Adrenal gland (tissue), 12 donors: Measurements from ENCODE around the gene CHN2. TPM values are rescaled to one million over a fixed set of nuclear protein-coding genes. Genes with fewer than 3 reads are reported as not detected.

Experiments used
- DNase-seq, 7 donors: peaks; one replicate each; pipeline ENCODE4 v3.0.0-alpha.2; 2019 to 2020
- H3K27ac ChIP-seq, 5 donors: fragments of 200-600 bp; sonication (generic) in 4 of 5; 1 replicate in 3 of 5; 2 replicates in 2 of 5; pipeline versions ENCODE4 v1.5.1 to v1.8.0; 2016 to 2020; ENCODE audit warnings: mild to moderate bottlenecking in 1 of 5
- H3K27me3 ChIP-seq: fragments of 200-600 bp; 2 replicates; pipeline ENCODE4 v1.8.0; 2021
- H3K36me3 ChIP-seq, 2 donors: fragments of 200-600 bp; replicated peaks in 1 of 2; 1 replicate in 1 of 2; 2 replicates in 1 of 2; pipeline versions ENCODE4 v1.5.1 to v1.8.0; 2018 to 2022
- H3K4me1 ChIP-seq, 2 donors: fragments of 200-600 bp; replicated peaks in 1 of 2; 1 replicate in 1 of 2; 2 replicates in 1 of 2; pipeline versions ENCODE4 v1.5.1 to v1.8.0; 2018 to 2021
- H3K4me3 ChIP-seq, 4 donors: fragments of 200-600 bp; sonication (generic) in 3 of 4; one replicate each; pipeline ENCODE4 v1.5.1; 2016 to 2018
- H3K9me3 ChIP-seq, 3 donors: fragments of 200-600 bp; sonication (generic) in 1 of 3; replicated peaks in 1 of 3; 1 replicate in 2 of 3; 2 replicates in 1 of 3; pipeline versions ENCODE4 v1.5.1 to v1.8.0; 2016 to 2021
- POLR2A ChIP-seq, 2 donors: fragments of 450-650 bp; IDR thresholded peaks; one replicate each; pipeline ENCODE4 v1.6.1; 2017; ENCODE audit warnings: antibody characterized with exemption in 2 of 2, mild to moderate bottlenecking in 2 of 2, moderate library complexity in 1 of 2
- WGBS, 4 donors: extraction: QIAGEN DNeasy Blood & Tissue Kit in 2 of 4; methylation state at CpG; one replicate each; pipeline versions ENCODE4 v1.1.5 to v1.1.7; 2013 to 2017; 5-methylcytosine and 5-hydroxymethylcytosine counted together
- intact Hi-C, 2 donors: fragments of 100-400 bp; cut with DNase I; formaldehyde crosslinking; loops; one replicate each; pipeline versions ENCODE4 v1.14.1 to v1.15.0; 2022 to 2023
- polyA plus RNA-seq, 3 donors: library from polyadenylated mRNA; stranded (reverse); fragments of 200-250 nt in 2 of 3; fragments of 350-450 nt in 1 of 3; fragmentation: Illumina TruSeq in 1 of 3; extraction: RNeasy Lipid Tissue Mini Kit (QIAGEN cat#74804) in 1 of 3; gene quantifications; one replicate each; pipeline ENCODE4 v1.2.3, GENCODE V29; 2013 to 2014
- total RNA-seq, 9 donors: library from RNA; depleted of rRNA in 4 of 9; stranded (reverse); fragments of >200 nt in 4 of 9; fragments of 120-200 nt in 1 of 9; fragmentation: NEBNext Ultra II Directional in 1 of 9; extraction: Animal tissue kit (Norgen Biotek cat#: 25700) in 1 of 9; gene quantifications; one replicate each; pipeline versions ENCODE4 v1.1.0 to v1.2.4, GENCODE V29; 2013 to 2023
- TF ChIP-seq, protein P1 (sequence below), 6 experiments: fragments of 450-650 bp in 4 of 6; fragments of 200-600 bp in 2 of 6; sonication (generic) in 1 of 6; IDR thresholded peaks; 1 replicate in 5 of 6; 2 replicates in 1 of 6; pipeline versions ENCODE4 v1.5.1 to v1.8.0; 2016 to 2021; ENCODE audit warnings: antibody characterized with exemption in 6 of 6, mild to moderate bottlenecking in 2 of 6, moderate library complexity in 1 of 6
- donor health status: healthy with polysubstance abuse.
- donor health status: Bipolar disorder and iron deficiency.
- donor health status: DM: yes; HTN: yes; CAD: no.
- donor health status: DM: no; HTN: no; CAD: no.
- donor health status: DM: no; HTN: no; CAD: no.
- donor health status: DM: yes; HTN: yes; CAD: no.

The CHN2 gene
- total and polyA plus RNA-seq, 12 donors, result 2.7 to 35.4 (median 11.5) TPM

DNA sequence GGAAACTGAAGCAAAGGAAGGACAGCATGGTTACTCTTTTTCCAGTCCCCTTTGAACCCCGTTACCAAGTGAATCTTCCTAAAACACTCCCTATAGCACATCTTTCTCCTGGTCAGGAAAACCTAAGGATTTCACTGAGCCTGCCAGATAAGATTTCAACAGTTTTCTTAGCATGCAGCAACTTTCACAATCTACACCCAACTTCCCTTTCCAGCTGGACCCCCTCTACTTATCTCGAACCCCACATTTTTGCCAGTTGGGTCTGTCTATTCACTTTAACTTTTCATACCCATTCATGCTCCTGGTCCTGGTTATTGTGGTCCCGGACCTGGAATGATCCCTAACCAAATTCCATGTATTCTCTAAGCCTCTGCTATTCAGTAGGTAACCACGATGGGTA, 33.3 kb upstream of the CHN2 start:
- no peaks in the 10 kb centered on the region for H3K27me3 ChIP-seq
- intact Hi-C loops, result no loop called here
- DNase-seq, result no peak
- 69 to 76% (median 71%) methylated on average over 4 of the region's 4 CpGs for WGBS, 4 donors
- H3K9me3 ChIP-seq, result peaks cover 0 to 11% (median 4%) of the 10 kb centered on the region in 3 donors
- no peak for TF ChIP-seq POLR2A (IDR thresholded peaks at IDR 0.05)
- TF ChIP-seq, protein P1, sequence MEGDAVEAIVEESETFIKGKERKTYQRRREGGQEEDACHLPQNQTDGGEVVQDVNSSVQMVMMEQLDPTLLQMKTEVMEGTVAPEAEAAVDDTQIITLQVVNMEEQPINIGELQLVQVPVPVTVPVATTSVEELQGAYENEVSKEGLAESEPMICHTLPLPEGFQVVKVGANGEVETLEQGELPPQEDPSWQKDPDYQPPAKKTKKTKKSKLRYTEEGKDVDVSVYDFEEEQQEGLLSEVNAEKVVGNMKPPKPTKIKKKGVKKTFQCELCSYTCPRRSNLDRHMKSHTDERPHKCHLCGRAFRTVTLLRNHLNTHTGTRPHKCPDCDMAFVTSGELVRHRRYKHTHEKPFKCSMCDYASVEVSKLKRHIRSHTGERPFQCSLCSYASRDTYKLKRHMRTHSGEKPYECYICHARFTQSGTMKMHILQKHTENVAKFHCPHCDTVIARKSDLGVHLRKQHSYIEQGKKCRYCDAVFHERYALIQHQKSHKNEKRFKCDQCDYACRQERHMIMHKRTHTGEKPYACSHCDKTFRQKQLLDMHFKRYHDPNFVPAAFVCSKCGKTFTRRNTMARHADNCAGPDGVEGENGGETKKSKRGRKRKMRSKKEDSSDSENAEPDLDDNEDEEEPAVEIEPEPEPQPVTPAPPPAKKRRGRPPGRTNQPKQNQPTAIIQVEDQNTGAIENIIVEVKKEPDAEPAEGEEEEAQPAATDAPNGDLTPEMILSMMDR (IDR thresholded peaks at IDR 0.05), result no peak
- no peaks in the 10 kb centered on the region for H3K4me1 ChIP-seq
- H3K4me3 ChIP-seq, result no peak overlapping the region
- H3K36me3 ChIP-seq, result no peaks in the 10 kb centered on the region
- no peak overlapping the region for H3K27ac ChIP-seq

DNA sequence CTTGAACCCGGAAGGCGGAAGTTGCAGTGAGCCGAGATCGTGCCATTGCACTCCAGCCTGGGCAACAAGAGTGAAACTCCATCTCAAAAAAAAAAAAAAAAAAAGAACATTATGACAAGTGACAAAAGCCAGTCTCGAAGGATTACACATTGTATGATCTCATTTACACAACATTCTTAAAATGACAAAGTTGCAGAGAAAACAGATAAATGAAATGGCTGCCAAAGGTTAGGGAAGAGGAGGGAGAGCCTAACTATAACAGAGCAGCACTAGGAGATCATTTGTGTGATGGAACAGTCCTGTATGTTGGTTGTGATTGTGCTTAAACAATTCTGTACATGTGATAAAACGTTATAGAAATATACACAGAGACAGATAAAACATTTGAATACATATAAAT, 32.0 kb upstream of the CHN2 start:
- TF ChIP-seq, protein P1 (IDR thresholded peaks at IDR 0.05), result no peak
- no peak for TF ChIP-seq POLR2A (IDR thresholded peaks at IDR 0.05)
- WGBS, 4 donors, result 79 to 90% (median 80%) methylated on average over 6 of the region's 6 CpGs
- no peaks in the 10 kb centered on the region for H3K36me3 ChIP-seq
- intact Hi-C loops, result no loop called here
- no peaks in the 10 kb centered on the region for H3K4me1 ChIP-seq
- H3K27ac ChIP-seq, result no peak overlapping the region
- DNase-seq, result no peak
- H3K9me3 ChIP-seq, result peaks cover 0 to 11% (median 4%) of the 10 kb centered on the region in 3 donors
- no peaks in the 10 kb centered on the region for H3K27me3 ChIP-seq
- no peak overlapping the region for H3K4me3 ChIP-seq

DNA sequence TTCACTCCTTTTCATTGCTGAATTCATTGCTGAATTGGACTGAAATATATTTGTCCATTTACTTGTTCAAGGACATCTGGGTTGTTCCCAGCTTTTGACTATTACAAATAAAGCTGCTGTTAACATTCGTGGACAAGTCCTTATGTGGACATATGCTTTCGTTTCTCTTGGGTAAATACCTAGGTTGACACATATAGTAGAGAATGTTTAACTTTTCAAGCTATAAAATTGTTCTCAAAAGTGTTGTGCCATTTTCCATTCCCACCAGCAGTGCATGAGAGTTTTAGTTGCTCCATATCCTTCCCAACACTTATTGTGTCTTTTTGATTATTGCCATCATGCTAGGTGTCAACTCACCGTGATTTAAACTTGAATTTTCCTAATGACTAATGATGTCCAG, 30.7 kb upstream of the CHN2 start:
- intact Hi-C loops, result no loop called here
- H3K27me3 ChIP-seq, result no peaks in the 10 kb centered on the region
- TF ChIP-seq, protein P1 (IDR thresholded peaks at IDR 0.05), result no peak
- H3K36me3 ChIP-seq, result no peaks in the 10 kb centered on the region
- no peak overlapping the region for H3K4me3 ChIP-seq
- no peak overlapping the region for H3K27ac ChIP-seq
- WGBS, 4 donors, result 66 to 71% (median 69%) methylated on average over 3 of the region's 3 CpGs
- peaks cover 0 to 11% (median 4%) of the 10 kb centered on the region in 3 donors for H3K9me3 ChIP-seq
- DNase-seq, result no peak
- H3K4me1 ChIP-seq, result no peaks in the 10 kb centered on the region

DNA sequence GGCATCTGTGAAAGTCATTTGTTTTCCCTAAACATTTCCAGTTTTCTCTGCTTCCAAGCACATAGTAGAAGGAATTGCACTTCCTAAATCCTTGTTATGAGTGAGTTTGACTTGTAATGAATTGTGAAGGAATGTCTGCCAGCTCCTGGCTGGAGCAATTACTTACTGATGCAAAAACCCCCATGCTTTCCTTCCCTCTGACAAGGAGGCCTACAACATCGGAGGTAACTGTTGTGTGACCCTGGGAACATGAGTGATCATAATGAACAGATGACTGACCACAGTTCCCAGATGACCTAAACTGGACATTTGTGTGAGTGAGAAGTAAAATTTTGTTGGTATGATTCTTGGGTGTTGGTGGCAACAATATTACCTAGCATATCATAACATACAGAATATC, 26.9 kb upstream of the CHN2 start:
- no peaks in the 10 kb centered on the region for H3K27me3 ChIP-seq
- peaks cover 0 to 11% (median 4%) of the 10 kb centered on the region in 3 donors for H3K9me3 ChIP-seq
- no peak overlapping the region for H3K27ac ChIP-seq
- no peak overlapping the region for H3K4me3 ChIP-seq
- intact Hi-C loops, result no loop called here
- H3K4me1 ChIP-seq, result no peaks in the 10 kb centered on the region
- WGBS, 4 donors, result 69 to 88% (median 83%) methylated on average over 1 of the region's 1 CpG
- no peaks in the 10 kb centered on the region for H3K36me3 ChIP-seq
- TF ChIP-seq POLR2A (IDR thresholded peaks at IDR 0.05), result no peak
- TF ChIP-seq, protein P1 (IDR thresholded peaks at IDR 0.05), result no peak
- DNase-seq, result no peak
